Measurements from ENCODE around the gene SBF2. TPM values are rescaled to one million over a fixed set of nuclear protein-coding genes. Genes with fewer than 3 reads are reported as not detected.
A peak's percentile ranks its signal among the peaks of the same experiment; 100 is the strongest.

The SBF2 gene
- total RNA-seq, 1 experiment from 2014 or later = 31.3 TPM

DNA sequence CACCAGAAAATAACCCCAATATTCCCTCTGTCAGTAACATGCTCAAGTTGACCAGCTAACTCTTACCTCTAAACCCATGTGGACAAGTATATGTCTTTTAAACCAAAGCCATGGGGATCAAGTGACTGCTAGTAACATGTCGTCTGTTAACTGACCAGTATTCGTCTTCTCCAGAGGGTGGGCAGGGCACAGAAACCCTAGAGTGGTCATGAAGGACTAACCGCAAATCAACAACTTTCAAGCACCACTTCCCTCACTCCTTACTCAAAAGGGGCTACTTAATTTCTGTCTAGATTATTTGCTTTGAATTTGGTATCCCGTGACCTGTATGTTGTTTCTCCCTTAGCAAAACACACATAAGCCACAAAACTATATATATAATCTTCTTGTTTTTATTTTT lies 336.9 kb downstream of the SBF2 start:
- no TSS peak for BruUV-seq (replicated peaks)
- CTCF ChIA-PET = no interaction called here

GRCh38 chr11:9956483-9956882 lies 337.5 kb downstream of the SBF2 start:
- intact Hi-C loops (cut with micrococcal nuclease) = no loop called here
- no peaks in the 10 kb centered on the region for H4K20me1 ChIP-seq (ENCODE audit: low read length)
- ATAC-seq (no peak), DNase-seq (no peak)
- H2AFZ ChIP-seq (ENCODE audit: low read length) = no peak overlapping the region
- no peaks in the 10 kb centered on the region for H3F3A ChIP-seq (ENCODE audit: low read length, unreplicated experiment)
- TF ChIP-seq EZH2 (IDR thresholded peaks at IDR 0.05; ENCODE audit: low read length, unreplicated experiment) (no peak), CTCF (conservative IDR thresholded peaks at IDR 0.05; ENCODE audit: low read depth, low read length) (no peak), EZH2phosphoT487 (IDR thresholded peaks at IDR 0.05; ENCODE audit: borderline replicate concordance, low read length) (no peak)
- POLR2A ChIA-PET (ENCODE audit: unreplicated experiment) = no interaction called here
- peaks cover 20% of the 10 kb centered on the region; the same call in 1 of the 2 replicates for H3K4me1 ChIP-seq (ENCODE audit: insufficient read depth, low read length)
- no peak overlapping the region for H3K4me3 ChIP-seq (ENCODE audit: low read length)
- H3K4me2 ChIP-seq (ENCODE audit: low read length) = no peak overlapping the region
- H3K36me3 ChIP-seq (ENCODE audit: low read depth, low read length) = no peaks in the 10 kb centered on the region
- no peak overlapping the region for H3K9ac ChIP-seq (ENCODE audit: low read length)
- CTCF ChIA-PET = no interaction called here
- BruUV-seq (replicated peaks) = no TSS peak
- no peaks in the 10 kb centered on the region for H3K79me2 ChIP-seq (ENCODE audit: low read length)
- no peaks in the 10 kb centered on the region for H3K27me3 ChIP-seq (ENCODE audit: low read length)
- no peaks in the 10 kb centered on the region for H3K9me3 ChIP-seq (ENCODE audit: low read length)
- H3K9me2 ChIP-seq (replicated peaks; ENCODE audit: low read length) = no peaks in the 10 kb centered on the region
- no peak overlapping the region for H3K27ac ChIP-seq (ENCODE audit: low read length)

More for the DNA sequence above, 336.9 kb downstream of the SBF2 start:
- H3K79me2 ChIP-seq (ENCODE audit: low read length) = no peaks in the 10 kb centered on the region
- POLR2A ChIA-PET (ENCODE audit: unreplicated experiment) = no interaction called here
- H3K9me2 ChIP-seq (replicated peaks; ENCODE audit: low read length) = no peaks in the 10 kb centered on the region
- no peak overlapping the region for H3K9ac ChIP-seq (ENCODE audit: low read length)
- no peaks in the 10 kb centered on the region for H3K9me3 ChIP-seq (ENCODE audit: low read length)
- H3K4me1 ChIP-seq (ENCODE audit: insufficient read depth, low read length) = peaks cover 20% of the 10 kb centered on the region; the same call in 1 of the 2 replicates
- TF ChIP-seq EZH2phosphoT487 (IDR thresholded peaks at IDR 0.05; ENCODE audit: borderline replicate concordance, low read length) (no peak), EZH2 (IDR thresholded peaks at IDR 0.05; ENCODE audit: low read length, unreplicated experiment) (no peak), CTCF (conservative IDR thresholded peaks at IDR 0.05; ENCODE audit: low read depth, low read length) (no peak)
- H3K27ac ChIP-seq (ENCODE audit: low read length) = no peak overlapping the region
- H3F3A ChIP-seq (ENCODE audit: low read length, unreplicated experiment) = no peaks in the 10 kb centered on the region
- intact Hi-C loops (cut with micrococcal nuclease) = no loop called here
- DNase-seq = no peak
- ATAC-seq = no peak
- H4K20me1 ChIP-seq (ENCODE audit: low read length) = no peaks in the 10 kb centered on the region
- no peak overlapping the region for H2AFZ ChIP-seq (ENCODE audit: low read length)
- no peaks in the 10 kb centered on the region for H3K36me3 ChIP-seq (ENCODE audit: low read depth, low read length)
- no peak overlapping the region for H3K4me2 ChIP-seq (ENCODE audit: low read length)
- H3K4me3 ChIP-seq (ENCODE audit: low read length) = no peak overlapping the region
- no peaks in the 10 kb centered on the region for H3K27me3 ChIP-seq (ENCODE audit: low read length)

- BruUV-seq (replicated peaks) = no TSS peak
- H3K9me3 ChIP-seq (ENCODE audit: low read length) = no peaks in the 10 kb centered on the region
- CTCF ChIA-PET = no interaction called here
- no peak for TF ChIP-seq EZH2 (IDR thresholded peaks at IDR 0.05; ENCODE audit: low read length, unreplicated experiment)
- no peak for TF ChIP-seq CTCF (conservative IDR thresholded peaks at IDR 0.05; ENCODE audit: low read depth, low read length)
- no peak for TF ChIP-seq EZH2phosphoT487 (IDR thresholded peaks at IDR 0.05; ENCODE audit: borderline replicate concordance, low read length)
- no peaks in the 10 kb centered on the region for H3K79me2 ChIP-seq (ENCODE audit: low read length)
- peak overlapping the region; percentile 16; the same call in 1 of the 2 replicates for H3K4me2 ChIP-seq (ENCODE audit: low read length)
- H3K36me3 ChIP-seq (ENCODE audit: low read depth, low read length) = no peaks in the 10 kb centered on the region
- POLR2A ChIA-PET (ENCODE audit: unreplicated experiment) = no interaction called here
- ATAC-seq (peak; percentile 83), DNase-seq (peak; percentile 53)
- no peaks in the 10 kb centered on the region for H3K27me3 ChIP-seq (ENCODE audit: low read length)
- H3K9ac ChIP-seq (ENCODE audit: low read length) = no peak overlapping the region
- H2AFZ ChIP-seq (ENCODE audit: low read length) = no peak overlapping the region
- H3K9me2 ChIP-seq (replicated peaks; ENCODE audit: low read length) = no peaks in the 10 kb centered on the region
- peaks cover 20% of the 10 kb centered on the region; the same call in 1 of the 2 replicates for H3K4me1 ChIP-seq (ENCODE audit: insufficient read depth, low read length)
- intact Hi-C loops (cut with micrococcal nuclease) = no loop called here
- no peak overlapping the region for H3K4me3 ChIP-seq (ENCODE audit: low read length)
- no peak overlapping the region for H3K27ac ChIP-seq (ENCODE audit: low read length)
- no peaks in the 10 kb centered on the region for H4K20me1 ChIP-seq (ENCODE audit: low read length)
- no peaks in the 10 kb centered on the region for H3F3A ChIP-seq (ENCODE audit: low read length, unreplicated experiment)
Measured at GRCh38 chr11:9955391-9955790, 338.6 kb downstream of the SBF2 start.
